ENCODE results near the gene STX18.
A peak's percentile ranks its signal among the peaks of the same experiment; 100 is the strongest.

Gene STX18

DNA sequence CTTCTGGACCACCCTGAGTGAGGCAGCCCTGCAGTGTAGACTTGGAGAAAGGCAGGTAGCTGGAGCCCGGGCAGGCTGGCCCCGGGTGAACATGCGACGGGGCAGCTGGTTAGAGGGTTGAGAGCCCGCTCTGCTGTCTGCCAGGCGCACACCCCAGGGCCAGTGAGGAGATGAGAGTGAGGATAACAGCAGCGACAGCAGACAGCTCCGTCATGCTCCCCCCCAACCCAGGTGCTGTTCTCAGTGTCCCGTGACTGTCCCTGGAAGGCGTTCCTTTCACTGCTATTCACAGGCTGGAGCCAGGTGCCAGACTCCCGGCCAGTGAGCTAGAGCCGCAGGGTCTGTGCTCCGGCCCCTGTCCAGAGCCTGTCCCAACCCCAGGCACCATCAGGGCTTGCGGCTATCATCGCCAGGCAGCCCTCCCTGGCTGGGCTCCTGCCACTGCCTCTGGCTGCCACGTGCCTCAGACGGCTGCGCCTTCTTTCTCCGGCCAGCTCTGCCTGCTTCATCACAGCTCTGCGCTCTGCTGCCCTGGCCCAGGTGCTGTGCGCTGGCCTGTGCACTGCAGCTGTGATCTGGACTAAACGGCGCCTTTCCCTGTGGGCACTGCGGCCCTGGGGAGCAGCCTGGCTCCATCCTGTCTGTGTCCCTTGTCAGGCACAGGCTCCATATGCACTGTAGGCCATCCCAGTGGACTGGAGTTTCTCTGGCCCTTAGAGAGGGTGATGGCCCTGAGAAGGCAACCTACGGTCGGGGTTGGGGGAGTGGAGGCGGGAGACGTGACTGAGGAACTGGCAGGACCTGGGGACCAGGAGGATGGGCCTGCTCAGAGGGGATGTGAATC lies 135.2 kb downstream of the STX18 start:
- FAIRE-seq (no peak), DNase-seq (ENCODE audit: low spot score) (no peak)

DNA sequence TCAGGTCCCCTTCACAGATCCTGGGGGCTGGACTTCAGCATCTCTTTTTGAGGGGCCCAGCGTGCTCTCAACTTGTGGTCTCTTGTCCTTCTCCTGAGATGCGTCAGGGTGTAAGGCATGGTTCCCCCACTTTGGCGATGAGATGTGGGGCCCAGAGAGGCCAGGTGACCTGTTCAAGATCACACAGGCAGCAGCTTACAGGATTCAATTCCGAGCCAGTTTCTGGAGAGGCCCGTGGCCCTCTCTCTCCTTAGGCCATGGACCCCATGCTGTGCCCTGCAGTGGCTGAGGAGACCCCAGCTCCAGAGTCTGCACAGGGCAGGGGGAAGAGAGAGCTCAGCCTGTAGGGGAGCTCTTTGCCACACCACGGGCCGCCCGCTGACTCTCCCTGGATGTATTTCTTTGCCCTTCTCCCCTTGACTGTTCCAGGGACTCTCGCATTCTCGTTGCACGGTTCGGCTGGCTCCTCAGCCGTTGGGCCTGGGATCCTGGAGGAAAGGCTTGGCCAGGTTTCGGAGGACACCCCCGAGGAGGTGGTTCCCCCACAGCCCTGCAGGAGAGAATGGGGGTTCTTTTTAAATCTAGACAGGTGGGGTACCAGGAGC lies 136.4 kb downstream of the STX18 start:
- FAIRE-seq (no peak), DNase-seq (ENCODE audit: low spot score) (no peak)

DNA sequence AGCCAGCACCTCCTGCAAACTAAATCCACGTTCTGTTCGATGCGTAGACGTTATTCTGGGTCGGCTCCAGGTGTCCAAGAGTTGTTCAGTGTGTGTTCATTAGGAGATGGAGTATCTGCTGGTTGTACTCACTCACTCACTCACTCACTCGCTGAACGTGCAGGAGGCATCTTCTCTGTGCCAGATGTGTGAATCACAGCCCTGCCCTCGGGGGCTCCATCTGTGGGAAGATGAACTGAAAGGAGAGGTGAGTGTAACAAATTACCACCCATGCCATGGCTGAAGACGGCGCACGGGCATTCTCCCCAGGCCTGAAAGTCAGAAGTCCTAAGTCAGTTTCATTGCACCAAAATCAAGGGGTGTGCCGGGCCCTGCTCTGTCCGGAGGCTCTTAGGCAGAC lies 138.9 kb downstream of the STX18 start:
- FAIRE-seq (no peak), DNase-seq (ENCODE audit: low spot score) (no peak)

DNA sequence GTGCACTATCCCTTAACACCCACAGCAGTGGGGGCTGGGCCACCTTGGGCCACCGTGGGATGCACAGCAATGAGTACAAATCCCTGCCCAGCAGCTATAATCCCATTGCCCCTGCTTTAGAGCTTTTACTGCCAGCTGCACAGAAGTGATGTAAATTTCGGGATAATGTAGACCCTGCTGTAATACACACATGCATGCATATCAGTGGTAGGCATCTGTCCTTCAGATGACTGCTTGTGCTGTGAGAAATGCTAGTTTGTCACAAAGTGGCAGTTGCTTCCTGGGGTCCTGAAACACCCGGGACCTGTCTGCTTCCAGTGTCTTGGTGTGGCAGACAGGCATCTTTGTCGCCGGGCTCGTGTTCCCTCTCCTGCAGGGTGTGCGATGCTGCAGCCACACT lies 140.8 kb downstream of the STX18 start:
- DNase-seq (ENCODE audit: low spot score), result no peak
- FAIRE-seq, result no peak

DNA sequence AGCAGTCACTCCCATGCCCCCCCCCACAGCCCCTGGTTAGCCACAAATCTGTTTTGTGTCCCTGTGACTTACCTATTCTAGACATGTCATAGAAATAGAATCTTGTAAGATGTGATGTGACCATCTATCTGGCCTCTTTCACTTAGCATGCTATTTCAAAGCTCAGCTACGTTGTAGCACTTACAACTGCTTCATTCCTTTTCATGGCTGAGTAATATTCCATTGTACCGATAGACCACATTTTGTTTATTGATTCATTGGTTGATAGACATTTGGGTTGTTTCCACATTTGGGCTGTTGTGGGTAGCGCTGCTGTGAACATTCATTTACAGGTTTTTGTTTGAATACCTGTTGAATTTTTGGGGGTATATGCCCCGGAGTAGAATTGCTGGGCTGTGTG lies 143.4 kb downstream of the STX18 start:
- FAIRE-seq (no peak), DNase-seq (ENCODE audit: low spot score) (no peak)

DNA sequence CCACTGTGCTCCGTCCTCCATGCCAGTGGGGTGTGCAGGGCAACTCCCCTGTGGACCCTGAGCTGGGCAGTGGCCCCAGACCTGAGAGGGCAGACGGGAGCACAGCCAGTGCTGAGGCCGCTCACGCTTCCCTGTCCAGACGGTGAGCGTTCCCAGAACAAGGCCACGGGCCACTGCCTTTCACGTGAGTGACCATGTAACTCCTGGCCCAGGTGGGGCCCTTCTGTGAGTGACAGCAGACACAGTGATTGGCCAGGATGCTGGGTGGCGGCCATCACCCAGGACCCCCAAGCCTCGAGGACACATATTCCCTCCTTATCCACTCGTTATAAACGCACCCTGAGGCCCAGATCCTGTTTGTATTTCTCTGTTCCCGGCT lies 144.4 kb downstream of the STX18 start:
- no peak for DNase-seq (ENCODE audit: low spot score)
- no peak for FAIRE-seq

DNA sequence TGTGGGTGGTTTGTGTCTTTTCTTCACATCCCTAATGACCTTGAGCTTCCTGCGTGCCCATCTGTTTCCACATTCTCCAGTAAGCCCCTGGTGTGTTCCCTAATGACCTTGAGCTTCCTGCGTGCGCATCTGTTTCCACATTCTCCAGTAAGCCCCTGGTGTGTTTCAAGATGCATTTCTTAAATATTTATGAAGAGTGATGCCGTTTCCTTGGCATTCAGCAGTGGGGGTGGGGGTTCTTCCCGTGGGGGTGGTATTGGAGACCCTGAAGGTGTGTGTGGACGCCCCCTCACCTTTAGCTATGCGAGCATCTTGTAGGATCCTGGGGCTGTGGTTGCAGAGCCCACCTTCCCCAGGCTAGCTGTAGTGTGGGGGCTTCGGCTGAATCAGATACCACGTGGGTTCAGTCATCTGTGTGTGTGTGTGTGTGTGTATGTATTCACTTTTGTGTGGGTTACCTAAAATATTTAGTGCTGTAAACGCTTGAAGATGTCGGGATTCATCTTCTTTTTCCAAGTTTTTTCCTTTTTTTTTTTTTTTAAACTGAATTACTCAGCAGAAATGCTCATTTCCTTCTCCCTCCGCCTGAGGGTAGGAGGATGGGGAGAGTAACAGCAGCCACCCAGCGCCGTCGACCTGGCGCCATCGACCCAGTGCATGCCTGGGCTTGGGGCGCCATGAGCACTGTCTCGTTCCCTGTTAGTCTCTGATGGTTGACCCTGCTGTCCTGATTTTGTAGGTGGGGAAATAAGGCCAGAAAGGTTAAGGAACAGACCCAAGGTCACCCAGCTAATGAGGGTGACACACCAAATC lies 145.0 kb downstream of the STX18 start:
- no peak for DNase-seq (ENCODE audit: low spot score)
- no peak for FAIRE-seq

DNA sequence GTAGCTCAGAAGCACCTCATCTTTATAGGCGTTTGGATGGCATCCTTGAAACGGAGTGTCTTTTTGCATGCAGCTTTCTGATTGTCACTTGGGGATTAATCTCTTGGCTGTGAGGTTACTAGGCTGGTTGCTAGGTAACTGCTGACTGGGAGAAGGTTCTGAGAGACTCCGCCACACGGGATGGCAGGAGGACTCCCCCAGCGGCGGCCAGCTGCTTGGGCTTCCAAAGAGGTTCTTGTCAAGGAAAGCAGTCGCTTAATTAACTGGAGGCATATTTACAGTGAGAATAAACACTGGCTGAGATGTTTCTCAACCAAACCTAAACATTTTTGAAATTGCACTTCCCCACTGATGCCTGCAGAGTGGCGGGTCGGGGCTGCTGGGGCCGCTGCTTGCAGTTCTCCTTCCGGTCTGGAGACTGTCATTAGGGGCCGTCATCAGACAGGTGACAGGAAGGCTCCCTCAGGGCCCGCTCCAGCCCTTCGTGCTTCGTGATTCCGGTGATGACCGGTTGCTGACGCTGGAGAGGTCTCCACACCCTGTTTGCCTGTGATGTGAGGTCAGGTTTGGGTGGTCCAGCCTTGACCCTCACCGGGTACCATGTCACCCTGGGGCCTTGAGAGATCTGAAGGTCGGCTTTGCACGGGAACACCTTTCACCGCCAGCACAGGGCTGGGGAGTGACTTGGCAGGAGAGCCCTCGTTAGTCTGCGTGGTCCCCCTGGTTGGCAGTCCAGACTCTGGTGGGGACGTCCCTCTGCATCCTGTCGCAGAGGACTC lies 145.8 kb downstream of the STX18 start:
- FAIRE-seq, result no peak
- DNase-seq (ENCODE audit: low spot score), result no peak

DNA sequence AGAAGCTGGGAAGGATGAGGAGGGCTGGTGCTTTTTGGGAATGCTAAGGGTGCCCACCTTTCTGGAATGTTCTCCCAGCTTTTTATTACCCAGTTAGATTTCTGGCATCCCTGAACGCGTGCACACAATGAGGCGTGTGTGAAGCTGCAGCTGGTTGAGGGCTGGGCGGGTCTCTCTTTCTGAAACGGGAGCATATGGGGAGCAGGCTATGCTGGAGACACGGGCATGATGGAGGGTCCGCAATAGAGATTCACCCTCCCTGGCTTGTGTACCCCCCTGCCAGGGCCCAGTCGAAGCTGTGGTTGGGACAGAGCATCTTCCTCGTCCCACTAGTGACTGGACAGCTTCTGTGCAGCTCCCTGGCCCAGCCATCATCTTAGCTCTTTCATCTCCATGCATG lies 146.5 kb downstream of the STX18 start:
- DNase-seq (ENCODE audit: low spot score) (no peak), FAIRE-seq (no peak)

DNA sequence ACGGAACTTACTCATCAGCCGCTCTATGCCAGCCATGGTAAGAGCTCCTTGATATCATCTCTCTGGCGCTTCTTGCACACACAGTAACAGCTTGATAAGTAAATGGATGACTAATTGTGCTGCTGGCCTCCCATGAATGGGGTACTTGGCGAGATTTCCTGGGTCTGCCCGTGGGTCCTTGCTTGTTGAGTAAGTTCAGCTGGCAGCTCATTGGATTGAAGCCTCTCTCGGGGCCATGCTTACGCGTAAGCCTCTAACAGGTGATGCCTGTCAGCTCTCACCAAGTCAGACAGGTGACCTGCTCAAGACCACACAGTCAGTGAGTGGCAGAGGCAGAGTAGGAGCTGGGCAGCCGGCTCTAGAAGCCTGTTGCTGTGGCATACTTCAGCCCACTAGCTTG lies 147.2 kb downstream of the STX18 start:
- FAIRE-seq, result no peak
- peak; percentile 45 for DNase-seq (ENCODE audit: low spot score)

DNA sequence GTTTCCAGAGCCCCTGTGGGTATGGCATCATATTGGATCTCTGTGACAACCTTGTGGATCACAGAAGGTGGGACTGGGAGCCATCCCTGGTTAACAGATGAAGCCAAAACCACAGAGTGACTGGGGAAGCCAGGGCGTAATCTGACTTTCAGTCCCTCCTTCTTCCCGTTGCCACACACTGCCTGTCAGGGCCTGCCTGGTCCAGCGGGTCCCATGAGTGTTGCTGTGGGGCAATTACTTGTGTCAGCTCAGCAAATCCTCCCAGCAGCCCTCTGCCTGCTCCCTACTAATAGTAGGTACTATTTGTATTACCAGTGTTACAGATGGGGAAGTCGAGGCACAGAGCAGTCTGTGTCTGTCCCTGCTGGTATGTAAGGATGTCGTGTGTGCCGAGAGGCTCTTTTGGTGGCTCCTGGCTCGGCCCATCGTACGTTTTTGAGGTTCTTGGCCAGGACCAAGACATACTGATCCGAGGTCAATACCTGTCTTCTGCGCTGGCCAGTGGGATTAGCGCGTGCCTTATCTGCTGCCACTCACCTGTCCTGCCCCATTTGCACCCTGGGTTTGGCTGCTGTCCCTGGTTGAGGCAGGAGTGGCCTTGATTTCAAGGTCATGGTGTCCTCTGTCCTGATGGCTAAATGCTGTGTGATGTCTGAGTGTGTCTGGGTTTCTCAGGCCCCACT lies 149.2 kb downstream of the STX18 start:
- DNase-seq (ENCODE audit: low spot score), result no peak

DNA sequence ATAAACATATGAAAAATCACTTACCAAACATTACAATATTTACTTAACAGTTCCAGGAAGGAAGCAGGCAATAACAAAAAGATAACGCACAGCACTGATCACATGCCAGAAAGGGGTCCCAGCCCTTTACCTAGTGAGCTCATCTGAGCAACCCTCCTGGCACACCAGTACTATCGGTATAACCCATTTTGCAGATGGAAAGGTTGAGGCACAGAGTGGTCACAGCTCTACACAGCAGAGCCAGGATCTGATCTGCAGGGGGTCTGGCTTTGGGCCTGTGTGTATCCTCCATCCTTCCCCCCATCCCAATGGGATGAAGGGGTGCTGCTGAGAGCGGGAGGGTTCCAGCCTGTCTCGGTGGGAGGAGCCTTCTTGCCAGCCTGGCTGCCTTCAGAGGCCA lies 150.0 kb downstream of the STX18 start:
- FAIRE-seq (no peak), DNase-seq (ENCODE audit: low spot score) (no peak)

More for the DNA sequence above, 149.2 kb downstream of the STX18 start:
- no peak for FAIRE-seq

DNA sequence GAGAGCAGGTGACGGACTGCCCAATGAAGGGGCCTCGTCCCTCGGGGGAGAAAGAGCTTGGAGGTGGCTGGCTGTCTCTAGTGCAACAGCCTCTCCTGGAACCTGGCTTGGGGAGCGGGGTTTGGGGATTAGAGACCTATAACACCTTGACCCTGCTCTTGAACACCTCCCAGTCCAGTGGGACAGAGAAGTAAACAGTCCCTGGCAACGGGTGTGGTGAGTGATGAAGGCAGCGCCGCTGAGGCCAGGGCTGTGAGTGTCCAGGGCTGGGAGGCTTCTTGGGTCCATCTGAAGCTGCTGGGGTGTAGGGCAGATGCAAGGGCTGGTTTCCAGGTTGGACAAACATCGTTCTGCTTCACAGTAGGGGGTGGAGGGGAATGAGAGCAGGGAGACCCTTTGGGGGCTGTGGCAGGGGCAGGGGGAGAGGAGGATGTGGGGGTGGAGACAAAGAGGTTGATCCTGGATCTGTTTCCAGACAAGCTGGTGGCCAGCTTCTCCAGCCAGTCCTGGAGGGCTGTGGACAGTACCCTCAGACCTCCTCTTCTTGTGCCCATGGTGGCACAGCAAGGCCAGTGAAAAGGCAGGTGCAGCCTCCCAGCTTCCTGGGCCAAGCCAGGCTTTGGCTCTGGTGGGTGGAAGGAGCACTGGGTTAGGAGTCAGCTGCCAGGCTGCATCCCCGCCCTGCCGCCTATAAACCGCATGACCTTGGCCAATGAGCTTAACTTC lies 151.2 kb downstream of the STX18 start:
- DNase-seq (ENCODE audit: low spot score), result no peak
- FAIRE-seq, result no peak

DNA sequence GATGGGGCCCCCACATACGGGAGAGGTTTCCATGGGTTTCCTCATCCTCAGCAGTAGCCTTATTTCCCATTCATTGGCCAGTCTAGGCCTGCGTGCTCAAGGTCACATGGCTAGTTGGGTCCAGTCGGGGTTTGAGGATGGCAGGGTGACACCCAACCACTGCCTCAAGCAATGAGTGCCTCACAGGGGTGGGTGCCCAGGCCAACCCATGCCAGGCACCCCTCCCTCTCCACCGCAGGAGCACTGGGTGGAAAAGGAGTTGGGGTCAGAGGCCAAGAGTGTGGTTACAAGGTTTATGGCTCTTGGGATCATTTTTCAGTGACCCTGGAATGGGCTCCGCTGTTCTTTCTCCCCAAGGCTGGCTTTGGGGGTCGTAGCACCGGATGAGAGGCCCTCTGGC lies 151.8 kb downstream of the STX18 start:
- no peak for FAIRE-seq
- DNase-seq (ENCODE audit: low spot score), result no peak

DNA sequence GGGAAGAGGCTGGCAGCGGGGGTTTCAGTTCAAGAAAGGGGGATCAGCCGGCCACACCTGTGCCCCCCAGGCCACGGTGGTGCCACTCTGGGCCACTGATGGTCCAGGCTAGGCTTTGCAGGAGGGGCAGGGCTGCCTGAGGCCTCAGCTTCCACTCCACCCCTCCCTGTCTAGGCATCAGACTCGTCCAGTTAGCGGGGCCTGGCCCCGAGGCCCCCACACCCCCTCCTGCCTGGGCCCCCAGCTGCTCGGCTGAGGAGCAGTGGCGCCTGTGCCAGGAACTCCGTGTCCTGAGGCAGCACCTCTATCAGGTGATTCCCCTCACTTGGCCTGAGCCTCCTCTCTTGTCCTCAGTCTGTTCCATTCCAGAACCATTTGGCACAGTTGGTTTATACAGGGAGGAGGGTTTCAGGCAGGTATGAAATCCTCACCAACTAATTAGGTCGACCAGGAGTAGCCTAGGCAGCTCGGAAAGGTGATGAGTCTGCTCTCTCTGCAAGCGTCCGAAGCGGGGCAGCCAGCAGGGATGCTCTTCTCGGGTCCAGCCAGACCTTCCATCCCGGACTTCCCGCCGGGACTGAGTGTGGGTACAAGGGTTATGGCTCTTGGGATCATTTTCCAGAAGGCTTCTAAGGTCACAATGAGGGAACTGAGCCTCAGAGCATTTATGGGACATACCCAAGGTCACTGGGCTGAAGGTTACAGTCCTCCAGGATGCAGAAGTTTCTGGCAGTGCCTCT lies 152.8 kb downstream of the STX18 start:
- no peak for DNase-seq (ENCODE audit: low spot score)
- no peak for FAIRE-seq

DNA sequence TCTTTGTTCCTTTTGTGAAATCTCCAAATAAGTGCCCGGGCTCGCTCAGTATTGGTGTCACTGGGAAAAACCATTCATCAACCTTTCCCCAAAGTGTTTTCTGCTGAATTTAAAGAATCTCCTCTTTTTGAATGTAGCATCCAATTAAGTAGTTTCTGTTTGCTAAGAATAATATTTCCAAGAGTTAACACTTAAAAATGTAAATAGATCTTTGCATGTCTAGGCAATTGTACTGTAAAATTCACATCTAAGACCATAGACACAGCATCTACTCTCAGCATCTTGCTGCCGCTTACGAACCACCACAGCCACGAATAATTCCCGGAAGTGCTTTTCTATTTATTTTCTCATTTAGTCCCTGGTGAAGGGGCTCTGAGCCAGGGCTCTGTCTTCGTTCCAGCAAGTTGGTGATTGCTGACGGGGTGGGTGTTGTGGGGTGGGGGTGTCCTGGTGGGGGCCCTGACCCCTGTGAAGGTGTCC lies 153.5 kb downstream of the STX18 start:
- DNase-seq (ENCODE audit: low spot score) (no peak), FAIRE-seq (no peak)

DNA sequence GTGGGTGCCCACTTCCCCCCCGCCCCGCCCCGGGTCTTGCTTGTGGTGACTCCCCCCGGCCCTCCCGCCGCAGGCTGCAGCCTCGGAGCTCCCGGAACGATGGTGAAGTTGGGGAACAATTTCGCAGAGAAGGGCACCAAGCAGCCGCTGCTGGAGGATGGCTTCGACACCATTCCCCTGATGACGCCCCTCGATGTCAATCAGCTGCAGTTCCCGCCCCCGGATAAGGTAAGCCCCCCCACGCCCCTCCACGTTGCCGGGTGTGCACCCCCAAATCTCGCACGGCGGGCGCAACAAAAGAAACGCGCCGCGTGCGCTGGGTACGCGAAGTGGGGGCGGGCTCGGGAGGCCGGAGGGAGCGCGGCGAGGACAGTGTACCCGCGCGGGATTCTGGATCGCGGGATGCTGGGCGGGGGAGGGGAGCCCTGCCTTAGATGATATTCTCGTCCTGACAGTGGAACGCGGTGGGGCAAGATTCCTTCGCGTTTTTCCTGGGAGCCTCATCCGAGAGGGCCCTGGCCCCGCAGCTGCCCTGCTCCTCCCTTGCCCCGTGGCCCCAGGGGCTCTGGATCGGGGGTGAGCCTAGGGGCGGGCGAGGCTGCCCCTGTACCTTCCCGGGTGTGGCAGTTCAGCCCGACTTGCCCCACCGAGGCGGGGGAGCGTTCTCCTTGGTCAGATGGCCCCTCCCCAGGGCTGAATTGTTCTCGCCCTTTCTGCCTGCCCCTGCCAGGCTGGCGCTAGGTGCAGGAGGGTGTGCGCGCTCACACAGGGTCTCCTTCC lies 154.1 kb downstream of the STX18 start:
- no peak for FAIRE-seq
- DNase-seq (ENCODE audit: low spot score), result no peak

DNA sequence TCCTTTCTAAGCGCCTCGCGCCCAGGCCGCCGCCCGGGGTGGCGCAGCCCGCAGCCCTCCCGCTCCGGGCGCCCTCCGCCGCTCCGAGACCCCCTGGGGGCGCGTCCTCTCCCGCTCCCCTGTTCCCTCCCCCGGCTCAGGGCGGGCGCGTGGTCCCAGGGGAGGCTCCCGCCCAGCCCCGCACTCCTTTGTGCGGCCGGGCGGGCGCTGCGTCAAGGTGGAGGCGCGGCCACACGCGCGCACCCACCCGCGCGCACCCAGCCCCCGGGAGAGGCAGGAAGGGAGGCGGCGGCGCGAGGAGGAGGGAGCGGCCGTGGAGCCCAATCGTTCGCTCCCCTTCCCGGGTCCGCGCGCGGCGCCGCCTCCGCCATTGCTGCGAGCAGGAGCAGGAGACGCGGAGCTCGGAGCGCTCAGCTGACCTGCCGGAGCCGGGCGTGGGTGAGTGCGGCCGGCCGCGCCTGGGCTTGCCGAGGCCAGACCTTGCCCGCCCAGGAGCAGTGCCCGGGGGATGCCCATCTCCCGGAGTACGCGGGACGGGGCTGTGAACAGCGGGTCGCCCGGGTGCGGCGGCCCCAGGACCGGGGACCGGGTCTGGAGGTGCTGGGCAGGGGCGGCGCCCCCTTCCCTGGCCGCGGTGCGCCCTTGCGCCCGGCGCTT lies 155.0 kb downstream of the STX18 start, which contains the start of gene NSG1:
TSS of gene NSG1 (plus strand) at position 367 of the 657 bp plus-strand sequence. CDS start 528 bp downstream, outside the sequence.
- DNase-seq (ENCODE audit: low spot score), result no peak

More for the DNA sequence above, 155.0 kb downstream of the STX18 start, which contains the start of gene NSG1:
- FAIRE-seq, result no peak
